DMS53 treated with DMSO at 0.1 percent for 48 hours (cell line): Measurements from ENCODE around the gene TRPV4.

Experiments
- DNase-seq: peaks from one replicate; lab custom pipeline; 2025; ENCODE audit not compliant: unreplicated experiment; lab: John Stamatoyannopoulos, UW

TRPV4 gene

DNA sequence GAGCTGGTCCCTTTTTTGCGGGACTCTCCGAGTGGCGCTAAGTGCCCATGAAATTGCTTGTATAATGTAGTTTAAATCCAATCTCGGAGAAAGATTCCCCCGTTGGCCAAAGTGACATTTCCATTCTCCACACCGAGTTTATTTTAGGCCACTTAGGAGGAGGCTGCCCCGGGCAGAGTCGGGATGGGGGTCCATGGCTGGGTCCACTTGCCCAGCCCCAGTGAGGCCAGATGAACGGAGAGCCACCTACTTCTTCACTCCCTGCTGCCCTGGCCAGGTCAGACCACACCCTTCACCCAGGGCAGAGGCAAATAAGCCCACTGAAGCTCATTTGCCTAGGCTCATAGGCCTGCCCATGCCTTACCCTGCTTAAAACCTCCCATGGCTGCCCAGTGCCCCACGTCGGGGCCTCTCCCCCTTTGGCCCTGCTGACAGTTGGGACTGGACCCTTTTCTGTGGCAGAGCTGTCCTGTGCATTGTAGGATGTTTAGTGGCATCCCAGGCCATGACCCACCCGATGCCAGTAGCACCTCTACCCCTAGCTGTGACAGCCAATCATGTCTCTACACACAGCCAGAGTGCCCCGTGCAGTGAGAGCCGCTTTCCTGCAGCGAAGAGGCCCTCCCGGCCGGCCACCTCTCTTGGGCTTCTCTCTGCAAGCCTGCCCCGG lies 68.3 kb downstream of the TRPV4 start:
- no peak for DNase-seq

DNA sequence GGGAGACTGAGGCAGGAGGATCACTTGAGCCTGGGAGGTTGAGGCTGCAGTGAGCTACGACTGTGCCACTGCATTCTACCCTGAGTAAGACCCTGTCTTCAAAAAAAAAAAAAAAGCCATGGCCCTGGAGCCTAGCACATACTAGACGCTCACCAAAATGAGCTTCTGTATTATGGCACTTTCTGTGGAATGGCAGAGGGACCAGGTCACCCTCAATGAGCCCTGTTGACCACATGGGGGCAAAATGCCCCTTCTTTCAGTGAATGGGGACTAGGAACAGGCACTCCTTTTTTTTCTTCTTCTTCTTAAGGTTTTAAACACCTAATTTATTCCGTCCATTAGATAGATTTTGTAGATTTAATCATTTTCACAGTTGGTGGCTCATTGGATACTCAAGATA lies 69.1 kb downstream of the TRPV4 start:
- DNase-seq = no peak

DNA sequence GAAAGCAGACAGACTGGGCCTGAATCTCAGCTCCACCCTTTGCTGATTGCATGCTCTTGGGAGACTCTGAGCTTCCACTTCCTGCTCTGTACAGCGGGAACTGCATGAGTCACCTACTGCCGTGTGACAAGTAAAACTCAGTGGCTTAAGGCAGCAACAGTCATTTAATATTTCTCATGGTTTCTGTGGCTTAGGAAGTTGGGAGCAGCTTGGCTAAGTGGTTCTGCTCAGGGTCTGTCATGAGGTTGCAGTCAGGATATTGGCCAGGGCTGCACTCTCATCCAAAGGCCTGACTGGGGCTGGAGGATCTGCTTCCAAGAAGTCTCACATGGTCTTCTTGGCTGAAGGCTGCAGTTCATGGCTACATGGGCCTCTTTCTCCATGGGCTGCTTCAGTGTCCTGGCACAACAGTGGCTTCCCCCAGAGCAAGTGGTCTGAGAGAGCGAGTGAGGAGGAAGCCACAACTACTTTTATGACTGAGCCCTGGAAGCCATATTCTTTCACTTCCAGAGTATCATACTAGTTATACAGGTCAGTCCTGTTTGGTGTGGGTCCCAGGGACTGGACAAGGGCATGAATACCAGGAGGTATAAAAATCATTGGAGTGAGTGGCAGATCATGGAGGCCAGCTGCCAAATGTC lies 69.9 kb downstream of the TRPV4 start:
- DNase-seq = peak; percentile 22

DNA sequence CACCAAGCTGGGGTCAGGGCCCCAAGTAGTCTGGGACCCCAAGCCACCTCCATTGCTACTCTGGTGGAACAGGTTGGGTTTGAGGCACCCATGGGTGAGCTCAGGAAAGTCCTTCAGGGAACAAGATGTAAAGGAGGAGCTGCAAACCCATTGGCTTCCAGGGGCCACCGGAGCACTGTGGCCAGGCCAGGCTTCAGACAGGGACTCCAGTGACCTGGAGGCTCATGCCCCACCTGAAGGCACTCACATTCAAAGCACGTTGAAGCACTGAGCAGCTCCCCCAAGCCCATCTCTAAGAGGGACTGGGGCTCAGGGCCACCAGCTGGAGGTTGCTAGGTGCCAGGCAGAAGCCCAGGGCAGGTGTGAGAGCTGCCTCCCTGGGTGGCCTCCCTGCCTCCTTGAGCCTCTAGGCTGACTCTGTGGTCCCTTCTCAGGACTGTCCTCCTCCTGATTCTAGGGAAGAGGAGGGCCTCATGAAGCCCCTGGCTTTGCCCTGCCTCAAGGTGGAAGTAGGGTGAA lies 70.5 kb downstream of the TRPV4 start:
- no peak for DNase-seq

DNA sequence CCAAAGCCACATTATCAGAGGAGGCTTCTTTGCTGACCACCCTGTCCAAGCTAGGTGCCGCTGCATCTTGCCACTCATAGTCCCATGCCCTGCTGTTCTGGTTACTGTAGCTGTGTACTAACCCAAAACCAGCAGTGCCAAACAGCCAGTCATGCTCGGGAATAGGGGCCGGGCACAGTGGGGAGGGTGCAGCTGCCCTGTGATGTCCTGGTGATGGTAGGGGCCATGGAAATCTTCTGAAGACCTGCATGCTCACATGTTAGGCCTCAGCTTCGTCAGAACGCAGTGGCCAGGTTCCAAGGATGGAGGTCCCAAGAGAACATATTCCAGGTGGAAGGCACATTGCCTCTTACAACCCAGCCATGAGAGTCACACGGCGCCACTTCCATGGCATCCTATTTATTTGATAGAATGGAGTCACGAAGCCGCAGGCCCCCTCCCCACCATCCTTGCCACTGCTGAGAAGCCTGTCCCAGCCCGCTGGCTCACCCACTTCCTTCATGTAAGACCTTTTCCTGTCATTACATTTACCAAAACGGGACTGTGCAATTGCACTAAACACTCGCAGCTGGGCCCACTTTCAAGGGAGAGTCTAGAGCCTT lies 71.0 kb downstream of the TRPV4 start:
- no peak for DNase-seq

DNA sequence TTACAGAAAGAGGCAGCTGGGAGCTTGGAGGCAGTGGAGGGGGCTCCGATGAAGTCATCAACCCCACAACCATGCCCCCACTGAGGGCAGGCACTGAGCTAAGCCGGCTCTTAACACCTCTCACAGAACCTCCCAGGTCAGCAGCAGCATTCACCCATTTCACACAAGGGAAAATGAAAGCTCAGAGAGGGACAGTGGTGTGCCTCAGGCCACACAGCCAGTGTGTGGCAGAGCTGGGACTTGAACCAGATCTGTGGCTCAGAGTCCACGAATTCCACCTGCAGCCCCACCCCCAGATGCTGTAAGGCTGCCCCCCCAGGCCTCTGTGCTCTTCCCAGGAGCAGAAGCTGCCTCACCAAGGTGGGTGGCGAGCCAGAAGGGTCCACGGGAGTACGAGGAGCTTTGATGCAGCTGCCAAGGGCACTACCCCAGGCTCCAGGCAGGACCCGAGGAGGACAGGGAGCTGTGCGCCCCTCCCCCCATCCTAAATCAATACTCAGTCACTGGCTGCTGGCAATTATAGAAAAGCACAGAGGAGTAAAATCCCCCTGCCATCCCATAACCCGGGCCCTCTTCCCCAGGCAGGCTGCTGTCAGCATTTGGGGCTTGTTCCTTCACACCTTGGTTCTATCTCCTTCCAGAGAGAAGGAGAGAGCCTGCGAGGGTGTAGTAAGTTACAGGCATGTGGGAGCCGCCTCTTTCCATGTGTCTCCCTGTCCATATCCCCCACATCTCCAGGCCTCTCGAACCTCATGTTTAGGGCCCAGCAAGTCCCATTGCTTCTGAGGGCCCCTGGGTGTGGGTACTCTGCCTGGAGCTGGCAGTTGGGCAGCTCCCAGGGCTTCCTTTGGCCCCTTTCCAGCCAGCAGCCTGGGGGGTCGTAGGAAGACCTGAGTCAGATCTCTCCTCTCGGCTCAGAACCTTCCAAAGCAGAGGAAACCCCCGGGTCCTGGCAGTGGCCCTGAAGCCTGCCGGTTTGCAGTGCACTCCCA lies 72.0 kb downstream of the TRPV4 start:
- no peak for DNase-seq

DNA sequence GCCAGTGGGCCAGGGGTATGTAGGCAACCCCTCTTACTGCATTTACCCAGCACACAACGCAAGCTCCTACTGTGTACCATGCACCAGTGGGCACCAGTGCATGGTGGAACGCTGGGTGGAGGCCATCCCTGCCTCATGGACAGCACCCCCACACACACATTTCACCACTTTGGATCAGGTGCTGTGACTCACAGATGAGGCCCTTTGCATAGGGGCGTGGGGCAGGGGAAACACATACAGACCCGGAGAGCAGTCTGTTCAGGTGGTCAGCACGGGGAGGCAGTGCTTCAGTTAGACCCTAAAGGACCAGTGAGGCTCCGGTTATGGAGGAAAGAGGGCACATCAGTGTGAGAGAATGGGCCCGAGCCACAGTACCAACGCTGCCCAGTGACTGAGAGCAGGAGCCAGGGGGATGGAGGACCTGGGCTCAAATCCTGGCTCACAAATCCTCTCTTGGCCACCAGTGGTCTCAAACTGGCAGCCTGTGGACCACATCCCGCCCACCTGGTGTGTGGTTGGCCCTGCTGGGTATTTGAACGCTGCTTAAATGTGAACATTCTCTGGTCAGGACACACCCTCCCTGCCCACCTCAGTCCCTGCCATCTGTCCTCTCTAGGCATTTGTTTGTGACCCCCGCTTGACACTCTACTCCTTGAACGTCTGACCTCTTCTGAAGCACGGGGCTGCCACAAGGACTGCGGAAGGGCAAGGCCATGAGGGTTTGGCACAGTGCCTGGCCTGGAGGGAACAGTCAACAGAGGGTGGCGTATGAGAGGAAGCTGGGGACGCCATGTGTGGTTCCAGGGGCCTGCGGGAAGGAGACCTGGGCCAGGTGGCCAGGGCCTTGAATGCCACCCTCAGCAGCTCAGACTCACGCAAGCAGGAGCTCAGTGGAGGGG lies 72.9 kb downstream of the TRPV4 start:
- DNase-seq = no peak

DNA sequence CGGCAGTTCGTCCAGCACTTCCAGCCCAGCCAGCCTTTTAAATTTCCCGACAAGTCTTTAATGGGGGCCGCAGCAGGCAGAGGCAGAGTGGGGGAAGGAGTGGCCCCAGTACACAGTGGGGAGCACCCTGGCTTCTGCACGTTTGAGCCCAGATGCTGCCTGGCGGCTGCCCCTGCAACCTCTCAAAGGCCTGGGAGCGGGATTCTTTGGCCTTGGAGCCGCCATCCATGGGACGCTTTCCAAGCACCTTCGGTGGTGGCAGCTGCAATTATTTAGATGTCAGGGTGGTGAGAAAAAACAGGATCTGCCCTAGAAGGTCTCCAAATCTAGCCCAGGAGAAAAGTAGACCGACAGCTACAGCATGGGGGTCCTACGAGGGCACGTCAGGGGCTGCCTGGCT lies 73.6 kb downstream of the TRPV4 start:
- DNase-seq = no peak

DNA sequence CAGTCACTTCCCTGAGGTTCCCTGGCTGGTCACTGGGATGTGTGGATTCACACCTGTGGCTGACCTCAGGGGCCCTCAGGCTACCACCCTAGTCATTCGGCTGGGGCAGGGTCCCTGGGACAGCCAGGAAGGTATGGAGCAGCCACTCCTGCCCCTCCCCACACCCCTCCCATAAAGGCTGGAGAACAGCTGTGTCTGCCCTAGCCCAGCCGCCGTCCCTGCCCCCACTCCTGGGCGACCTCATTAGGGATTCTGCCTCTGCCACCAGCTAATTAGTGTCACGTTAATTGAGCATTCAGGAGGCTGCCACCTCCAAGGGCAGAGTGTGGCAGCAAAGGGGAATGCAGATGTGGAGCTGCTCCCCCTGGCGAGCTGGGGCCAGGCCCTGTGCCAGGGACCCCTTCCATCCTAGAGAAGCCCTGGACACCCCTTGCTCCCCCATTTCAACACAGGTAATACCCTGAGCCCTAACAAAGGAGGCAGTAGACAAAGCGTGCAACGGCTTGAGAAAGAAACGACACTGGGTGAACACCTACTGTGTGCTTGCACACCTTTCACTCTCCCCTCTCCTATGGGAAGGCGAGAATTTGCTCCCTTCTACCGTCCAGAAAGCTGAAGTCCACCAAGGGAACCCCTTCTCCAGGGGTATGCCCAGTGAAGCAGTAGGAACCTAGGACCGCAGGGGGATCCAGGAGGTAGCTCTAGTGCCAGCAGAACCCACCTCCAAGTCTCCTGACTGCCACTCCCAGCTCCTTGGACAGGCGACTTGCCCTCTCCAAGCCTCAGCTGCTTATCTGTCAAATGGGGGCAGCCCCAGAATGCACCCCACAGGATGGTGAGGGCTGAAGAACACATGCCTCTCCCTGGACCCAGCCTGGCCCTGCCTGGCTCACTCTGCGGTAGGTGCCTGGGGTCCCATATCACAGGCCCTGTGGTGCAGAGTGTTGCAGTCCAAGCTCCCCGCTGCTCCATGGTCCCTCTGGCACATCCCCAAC lies 74.5 kb downstream of the TRPV4 start:
- DNase-seq = no peak

DNA sequence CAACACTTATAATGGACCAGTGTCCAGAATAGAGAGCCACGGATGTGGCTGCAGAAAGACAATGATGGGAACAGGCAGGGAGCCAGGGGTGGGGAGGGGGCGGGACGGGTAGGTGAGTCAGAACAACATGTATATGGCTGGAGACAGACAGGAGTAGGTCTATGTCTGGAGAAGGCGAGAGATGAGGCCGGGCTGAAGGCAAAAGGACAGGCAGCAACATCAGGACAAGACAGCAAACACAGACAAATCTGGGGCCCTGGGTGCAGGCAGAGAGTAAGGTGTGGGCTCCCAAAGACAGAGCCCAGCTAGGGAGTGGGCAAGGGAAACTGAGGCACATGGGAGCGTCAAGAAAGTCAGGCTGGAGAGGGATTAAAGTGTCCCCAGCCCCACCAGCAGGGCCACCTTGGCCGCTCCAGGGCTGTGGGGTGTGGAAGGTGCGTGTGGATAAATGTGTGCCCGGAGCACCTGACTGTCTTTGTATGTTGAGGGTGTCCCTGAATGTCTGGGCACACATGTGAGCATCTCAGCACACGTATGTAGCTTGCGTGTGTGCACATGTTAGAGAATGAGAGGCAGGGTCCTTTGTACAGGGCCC lies 75.4 kb downstream of the TRPV4 start:
- no peak for DNase-seq

DNA sequence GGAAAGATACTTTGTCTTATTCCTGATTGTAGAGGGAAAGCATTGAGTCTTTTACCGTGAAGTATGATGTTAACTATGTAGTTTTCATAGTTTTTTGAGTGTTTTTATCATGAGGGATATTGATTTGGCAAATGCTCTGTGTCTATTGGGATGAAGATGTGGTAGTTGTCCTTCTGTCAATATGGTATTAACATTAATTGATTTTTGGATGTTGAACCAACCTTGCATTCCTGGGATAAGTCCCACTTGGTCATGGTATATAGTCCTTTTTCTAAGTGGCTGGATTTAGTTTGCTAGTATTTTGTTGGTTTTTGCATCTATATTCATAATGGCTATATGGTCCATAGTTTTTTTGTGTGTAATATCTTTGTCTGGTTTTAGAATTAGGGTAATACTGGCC lies 76.7 kb downstream of the TRPV4 start:
- DNase-seq = no peak

DNA sequence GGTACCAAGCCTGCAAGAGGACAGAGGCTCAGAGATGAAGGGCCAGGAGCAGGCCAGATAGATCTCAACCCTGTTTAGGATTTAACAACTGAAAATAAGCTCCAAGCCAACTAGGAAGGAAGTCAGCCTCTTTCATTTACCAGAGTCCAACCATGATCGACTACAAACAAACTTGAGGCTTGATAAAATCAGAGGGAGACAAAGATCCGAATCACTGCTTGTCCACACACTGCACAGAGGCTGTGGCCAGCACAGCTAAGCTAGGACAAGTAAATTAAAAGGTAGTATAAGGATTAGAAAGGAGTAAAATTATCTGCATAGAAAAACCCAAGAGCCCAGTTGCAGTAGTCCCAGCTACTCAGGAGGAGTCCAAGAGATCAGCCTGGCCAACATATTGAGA lies 79.2 kb downstream of the TRPV4 start:
- DNase-seq = no peak

DNA sequence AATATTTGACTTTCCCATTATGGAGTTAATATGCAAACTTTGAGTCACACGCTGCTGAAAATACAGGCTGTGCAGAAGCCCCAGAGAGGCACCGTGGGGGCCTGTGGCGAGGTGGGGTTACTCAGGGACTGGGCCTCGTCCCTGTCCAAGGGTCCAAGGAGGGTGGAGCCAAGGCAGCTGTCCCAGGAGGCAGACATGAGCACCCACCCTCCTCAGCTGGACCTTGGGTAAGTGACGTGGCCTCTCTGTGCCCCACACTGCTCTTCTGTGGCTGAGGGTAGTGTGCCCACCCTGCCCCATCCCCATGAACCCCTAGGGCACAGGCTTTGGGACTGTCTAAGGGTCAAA lies 80.2 kb downstream of the TRPV4 start:
- no peak for DNase-seq

DNA sequence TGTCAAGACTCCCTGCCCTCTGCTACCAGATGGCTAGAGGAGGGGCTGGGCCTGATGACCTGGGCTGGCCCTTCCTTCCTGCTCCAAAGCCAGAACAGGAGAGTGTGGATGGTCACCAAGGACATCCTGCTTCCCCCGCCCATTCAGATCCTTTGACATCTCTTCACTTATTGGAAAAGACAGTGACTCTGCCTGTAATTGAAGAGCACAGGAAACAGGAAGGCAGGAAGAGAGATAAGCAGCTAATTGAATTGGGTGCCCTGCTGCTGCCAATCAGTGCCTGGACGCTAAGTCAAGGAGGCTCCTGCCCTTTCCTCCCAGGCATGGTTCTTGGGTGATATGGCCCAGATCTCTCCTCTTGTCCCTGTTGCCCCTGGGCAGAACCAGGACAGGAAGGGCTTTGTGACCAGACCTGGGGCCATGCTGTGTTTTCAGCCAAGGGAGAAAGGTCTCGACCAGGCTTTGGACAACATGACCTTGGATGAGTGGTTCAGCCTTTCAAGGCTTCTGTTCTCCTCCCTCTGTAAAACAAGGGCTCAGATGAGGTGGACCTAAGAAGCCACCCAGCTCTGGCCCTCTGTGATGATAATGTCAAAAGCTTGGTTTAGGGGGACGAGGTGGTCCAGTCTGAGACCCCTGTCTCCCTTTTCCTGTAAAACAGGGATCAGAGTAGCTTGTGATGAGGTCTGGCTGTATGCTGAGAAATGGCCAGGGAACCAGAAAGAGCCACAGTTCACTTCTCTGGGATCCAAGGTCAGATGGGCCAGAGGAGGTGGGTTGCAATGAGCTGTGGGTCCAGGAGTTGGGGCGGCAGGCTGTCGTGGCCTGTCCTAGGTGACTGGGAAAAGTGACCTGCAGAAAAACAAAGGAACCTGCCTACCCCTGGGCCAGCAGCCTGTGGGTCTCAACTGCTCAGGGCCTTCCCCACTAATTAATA lies 80.8 kb downstream of the TRPV4 start:
- DNase-seq = no peak

DNA sequence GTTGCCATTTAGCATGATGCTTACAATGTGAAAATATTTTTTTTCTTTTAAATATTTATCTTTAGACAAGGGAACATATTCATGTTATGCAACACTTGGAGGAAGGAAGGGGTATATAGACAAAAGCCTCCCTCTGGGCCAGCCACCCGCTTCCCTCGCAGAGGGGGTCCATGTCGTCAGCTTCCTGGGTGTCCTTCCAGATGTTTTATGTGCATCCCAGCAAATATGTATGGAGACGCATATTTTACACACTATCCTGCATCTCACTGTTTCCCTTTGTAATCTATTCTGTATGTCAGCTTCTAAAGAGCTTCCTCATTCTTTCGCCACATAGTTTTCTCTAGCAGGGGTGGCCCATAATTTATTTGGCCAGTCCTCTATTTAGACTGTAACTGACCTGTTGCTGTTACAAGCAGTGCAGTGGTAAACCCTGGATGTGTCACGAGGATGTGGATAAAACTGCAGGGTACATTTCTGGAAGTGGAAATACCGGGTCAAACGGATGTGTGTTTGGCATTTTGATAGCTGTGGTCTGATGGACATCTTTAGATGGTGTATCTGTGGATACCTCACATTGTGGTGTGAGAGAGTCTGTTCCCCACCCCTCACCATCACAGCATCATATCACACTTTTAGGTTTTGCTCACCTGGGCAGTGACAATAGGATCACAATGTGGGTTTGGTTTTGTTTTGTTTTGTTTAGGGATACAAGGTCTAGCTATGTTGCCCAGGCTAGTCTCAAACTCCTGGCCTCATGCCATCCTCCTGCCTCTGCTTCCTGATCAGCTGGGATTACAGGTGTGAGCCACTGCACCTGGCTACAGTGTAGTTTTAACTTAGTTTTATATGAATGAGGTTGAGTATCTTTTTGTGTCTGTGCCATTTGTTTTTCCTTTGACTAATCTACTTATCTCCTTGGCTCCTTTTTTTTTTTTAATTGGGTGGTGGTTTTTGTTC lies 87.9 kb downstream of the TRPV4 start:
- no peak for DNase-seq

DNA sequence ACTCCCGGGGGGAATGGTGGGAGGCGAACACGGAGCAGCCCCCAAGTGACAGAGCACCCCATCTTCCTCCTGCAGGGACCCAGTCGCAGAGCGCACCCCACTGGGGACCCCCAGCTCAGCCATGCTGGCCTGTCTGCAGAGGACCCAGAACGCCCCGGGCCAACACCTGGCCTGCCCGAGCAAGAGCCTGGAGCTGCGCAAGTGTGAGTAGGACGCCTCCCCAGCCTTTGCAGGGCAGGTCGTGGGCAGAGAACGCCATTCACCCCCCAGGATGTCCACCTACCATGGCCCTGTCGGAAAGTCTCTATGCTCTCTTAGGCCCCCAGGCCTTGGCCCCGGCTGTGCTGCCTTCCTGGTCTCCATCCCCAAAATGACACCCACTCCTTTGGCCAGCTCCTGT lies 89.2 kb downstream of the TRPV4 start:
- no peak for DNase-seq
